Osteoblast (primary cell): ENCODE measurements around the gene UPK1A. TPM values are rescaled to one million over a fixed set of nuclear protein-coding genes. Genes with fewer than 3 reads are reported as not detected.
"Not testable (repeated sequence)": the region's sequence is repeated elsewhere in the genome, so short reads cannot be mapped to it uniquely, and the experiment has no call there.

ENCODE experiments used
- DNase-seq: peaks from one replicate; pipeline ENCODE4 v3.0.0; 2011; ENCODE audit warnings: low spot score, mixed read lengths; ENCODE audit not compliant: insufficient read length; ENCODE audit errors: missing footprints
- H2AFZ ChIP-seq: 2 replicates; pipeline ENCODE4 v1.6.0; 2011; ENCODE audit warnings: mild to moderate bottlenecking, low read length
- H3K27ac ChIP-seq: 2 replicates; pipeline ENCODE4 v1.5.1; 2011; ENCODE audit warnings: mild to moderate bottlenecking, low read depth, low read length, moderate library complexity
- H3K27me3 ChIP-seq: 2 replicates; pipeline ENCODE4 v1.6.0; 2012; ENCODE audit warnings: mild to moderate bottlenecking, control low read depth, inconsistent platforms, low read length, moderate library complexity; ENCODE audit not compliant: insufficient read depth
- H3K36me3 ChIP-seq: 2 replicates; pipeline ENCODE4 v1.5.1; 2011; ENCODE audit warnings: mild to moderate bottlenecking, low read length, control low read depth, moderate library complexity; ENCODE audit not compliant: insufficient read depth
- H3K4me1 ChIP-seq: 2 replicates; pipeline ENCODE4 v1.5.1; 2011; ENCODE audit warnings: mild to moderate bottlenecking, low read length, control low read depth, moderate library complexity; ENCODE audit not compliant: insufficient read depth
- H3K4me2 ChIP-seq: 2 replicates; pipeline ENCODE4 v1.6.0; 2011; ENCODE audit warnings: mild to moderate bottlenecking, low read length; ENCODE audit not compliant: insufficient read depth
- H3K4me3 ChIP-seq: fragments of 200-600 bp; sonication (generic); 3 replicates; pipeline ENCODE4 v1.5.1; 2012; ENCODE audit warnings: mild to moderate bottlenecking, low read length, inconsistent platforms; ENCODE audit not compliant: insufficient read depth
- H3K79me2 ChIP-seq: 2 replicates; pipeline ENCODE4 v1.6.0; 2012; ENCODE audit warnings: mild to moderate bottlenecking, low read length, control low read depth, inconsistent platforms; ENCODE audit not compliant: insufficient read depth
- H3K9me3 ChIP-seq: 2 replicates; pipeline ENCODE4 v1.5.1; 2011; ENCODE audit warnings: low read depth, low read length, control low read depth
- H4K20me1 ChIP-seq: 2 replicates; pipeline ENCODE4 v1.6.0; 2012; ENCODE audit warnings: mild to moderate bottlenecking, low read length, control low read depth; ENCODE audit not compliant: insufficient read depth
- total RNA-seq: library from RNA; depleted of rRNA; stranded (reverse); fragments of >200 nt; gene quantifications from 2 replicates; pipeline ENCODE4 v1.2.3, GENCODE V29; 2012
- TF ChIP-seq, protein P1 (sequence below): IDR thresholded peaks from 2 replicates; pipeline ENCODE4 v1.5.1; 2011; ENCODE audit warnings: mild to moderate bottlenecking, low read depth, low read length, moderate library complexity; ENCODE audit errors: extremely low read depth

Gene UPK1A
- total RNA-seq, 1 donor, result not detected

DNA sequence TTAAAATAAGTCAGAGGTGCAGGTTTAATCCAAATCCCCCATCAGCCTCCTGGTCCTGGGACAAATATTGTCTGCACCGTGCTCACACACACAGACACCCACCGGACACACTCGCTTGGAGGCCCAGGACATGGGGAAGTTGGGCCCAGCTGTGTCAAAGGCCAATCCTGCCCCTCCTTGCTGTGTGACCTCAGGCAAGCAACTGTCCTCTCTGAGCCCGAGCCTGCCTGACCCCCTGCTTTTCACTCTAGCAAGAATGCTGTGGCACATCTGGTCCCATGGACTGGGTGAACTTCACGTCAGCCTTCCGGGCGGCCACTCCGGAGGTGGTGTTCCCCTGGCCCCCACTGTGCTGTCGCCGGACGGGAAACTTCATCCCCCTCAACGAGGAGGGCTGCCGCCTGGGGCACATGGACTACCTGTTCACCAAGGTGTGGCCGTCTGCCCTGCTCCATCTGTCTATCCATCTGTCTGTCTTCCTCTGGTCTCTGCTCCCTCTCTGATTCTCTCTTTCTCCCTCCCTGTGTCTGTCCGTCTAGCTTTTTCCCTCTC, 9.3 kb downstream of the UPK1A start:
- Histone ChIP-seq H3K36me3 (no peaks in the 10 kb centered on the region), H4K20me1 (no peaks in the 10 kb centered on the region), H3K9me3 (no peaks in the 10 kb centered on the region), H3K4me2 (no peak overlapping the region), H3K79me2 (no peaks in the 10 kb centered on the region), H2AFZ (no peak overlapping the region), H3K27me3 (peaks cover 2% of the 10 kb centered on the region), H3K4me1 (no peaks in the 10 kb centered on the region), H3K27ac (no peak overlapping the region), H3K4me3 (no peak overlapping the region)
- DNase-seq, result peak; percentile 18
- TF ChIP-seq, protein P1, sequence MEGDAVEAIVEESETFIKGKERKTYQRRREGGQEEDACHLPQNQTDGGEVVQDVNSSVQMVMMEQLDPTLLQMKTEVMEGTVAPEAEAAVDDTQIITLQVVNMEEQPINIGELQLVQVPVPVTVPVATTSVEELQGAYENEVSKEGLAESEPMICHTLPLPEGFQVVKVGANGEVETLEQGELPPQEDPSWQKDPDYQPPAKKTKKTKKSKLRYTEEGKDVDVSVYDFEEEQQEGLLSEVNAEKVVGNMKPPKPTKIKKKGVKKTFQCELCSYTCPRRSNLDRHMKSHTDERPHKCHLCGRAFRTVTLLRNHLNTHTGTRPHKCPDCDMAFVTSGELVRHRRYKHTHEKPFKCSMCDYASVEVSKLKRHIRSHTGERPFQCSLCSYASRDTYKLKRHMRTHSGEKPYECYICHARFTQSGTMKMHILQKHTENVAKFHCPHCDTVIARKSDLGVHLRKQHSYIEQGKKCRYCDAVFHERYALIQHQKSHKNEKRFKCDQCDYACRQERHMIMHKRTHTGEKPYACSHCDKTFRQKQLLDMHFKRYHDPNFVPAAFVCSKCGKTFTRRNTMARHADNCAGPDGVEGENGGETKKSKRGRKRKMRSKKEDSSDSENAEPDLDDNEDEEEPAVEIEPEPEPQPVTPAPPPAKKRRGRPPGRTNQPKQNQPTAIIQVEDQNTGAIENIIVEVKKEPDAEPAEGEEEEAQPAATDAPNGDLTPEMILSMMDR, result no peak

DNA sequence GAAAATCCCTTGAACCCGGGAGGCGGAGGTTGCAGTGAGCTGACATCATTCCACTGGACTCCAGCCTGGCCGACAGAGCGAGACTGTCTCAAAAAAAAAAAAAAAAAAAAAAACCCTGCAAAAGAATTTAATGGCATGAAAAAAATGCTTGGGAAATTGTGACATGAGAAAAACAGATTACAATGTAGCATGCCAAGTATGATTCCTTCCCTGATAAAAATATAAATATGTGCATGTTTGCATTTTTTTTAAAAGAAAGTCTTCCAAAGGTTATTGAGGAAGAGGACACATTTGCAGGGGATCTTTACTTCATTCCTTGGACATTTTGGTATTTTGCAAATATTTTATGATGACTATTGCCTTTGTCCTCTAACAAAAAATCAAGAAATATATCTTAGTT, 23.5 kb downstream of the UPK1A start:
- Histone ChIP-seq H3K4me2 (no peak overlapping the region), H3K79me2 (no peaks in the 10 kb centered on the region), H3K4me1 (no peaks in the 10 kb centered on the region), H3K36me3 (no peaks in the 10 kb centered on the region), H3K27ac (no peak overlapping the region), H4K20me1 (no peaks in the 10 kb centered on the region), H3K4me3 (no peak overlapping the region), H3K27me3 (no peaks in the 10 kb centered on the region), H3K9me3 (no peaks in the 10 kb centered on the region), H2AFZ (no peak overlapping the region)
- no peak for DNase-seq
- TF ChIP-seq, protein P1, result no peak

DNA sequence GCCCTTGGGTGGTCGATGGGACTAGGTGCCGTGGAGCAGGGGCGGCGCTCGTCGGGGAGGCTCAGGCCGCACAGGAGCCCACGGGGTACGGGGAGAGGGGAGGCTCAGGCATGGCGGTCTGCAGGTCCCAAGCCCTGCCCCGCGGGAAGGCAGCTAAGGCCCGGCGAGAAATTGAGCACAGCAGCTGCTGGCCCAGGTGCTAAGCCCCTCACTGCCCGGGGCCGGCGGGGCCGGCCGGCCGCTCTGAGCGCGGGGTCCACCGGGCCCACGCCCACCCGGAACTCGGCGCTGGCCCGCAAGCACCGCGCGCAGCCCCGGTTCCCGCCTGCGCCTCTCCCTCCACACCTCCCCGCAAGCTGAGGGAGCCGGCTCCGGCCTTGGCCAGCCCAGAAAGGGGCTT, 24.8 kb downstream of the UPK1A start:
- H3K27ac ChIP-seq, H3K4me1 ChIP-seq, H3K36me3 ChIP-seq, H3K4me3 ChIP-seq, H2AFZ ChIP-seq, H3K79me2 ChIP-seq, H3K27me3 ChIP-seq, H3K9me3 ChIP-seq, H4K20me1 ChIP-seq, H3K4me2 ChIP-seq, DNase-seq: not testable (repeated sequence)

DNA sequence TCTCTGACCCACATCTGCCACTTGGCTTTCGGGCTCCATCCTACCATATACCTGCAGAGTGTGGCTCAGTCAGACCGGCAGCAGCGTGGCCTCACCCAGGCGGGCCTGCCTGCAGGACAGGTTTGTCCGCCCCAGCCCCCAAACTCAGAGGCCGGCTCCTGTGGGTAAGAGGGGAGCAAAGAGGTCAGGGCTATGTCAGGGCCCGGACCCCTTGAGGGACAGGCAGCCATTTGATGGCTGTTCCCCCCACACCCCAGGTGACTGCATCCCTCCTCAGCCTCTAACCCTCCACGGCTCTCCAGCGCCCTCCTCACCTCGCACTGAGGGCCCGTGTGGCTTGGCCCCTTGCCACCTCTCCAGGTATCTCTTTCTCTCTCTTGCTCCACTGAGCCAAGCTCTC, 25.7 kb downstream of the UPK1A start:
- no peaks in the 10 kb centered on the region for H3K27me3 ChIP-seq
- TF ChIP-seq, protein P1, result no peak
- H3K4me2 ChIP-seq, result no peak overlapping the region
- no peak overlapping the region for H3K27ac ChIP-seq
- H3K4me3 ChIP-seq, result no peak overlapping the region
- H2AFZ ChIP-seq, result no peak overlapping the region
- H3K4me1 ChIP-seq, result no peaks in the 10 kb centered on the region
- no peaks in the 10 kb centered on the region for H3K36me3 ChIP-seq
- DNase-seq, result no peak
- H4K20me1 ChIP-seq, result no peaks in the 10 kb centered on the region
- H3K79me2 ChIP-seq, result no peaks in the 10 kb centered on the region
- H3K9me3 ChIP-seq, result no peaks in the 10 kb centered on the region
